Neural progenitor cell (in vitro differentiated cells): ENCODE data around the gene UNC13B. TPM values are rescaled to one million over a fixed set of nuclear protein-coding genes. Genes with fewer than 3 reads are reported as not detected.

Experiments
- DNase-seq: peaks from one replicate; pipeline ENCODE4 v3.0.0-alpha.2; 2016; ENCODE audit warnings: low spot score
- H2AFZ ChIP-seq: fragments of 200-600 bp; sonication (generic); replicated peaks from 2 replicates; pipeline ENCODE4 v1.6.1; 2016; ENCODE audit warnings: antibody characterized with exemption
- H3F3A ChIP-seq: fragments of 200-600 bp; sonication (generic); 2 replicates; pipeline ENCODE4 v1.6.1; 2016; ENCODE audit warnings: antibody characterized with exemption, low read depth
- H3K27ac ChIP-seq: fragments of 200-600 bp; sonication (generic); 2 replicates; pipeline ENCODE4 v1.5.1; 2016; ENCODE audit warnings: mild to moderate bottlenecking
- H3K27me3 ChIP-seq: fragments of 200-600 bp; sonication (generic); 2 replicates; pipeline ENCODE4 v1.6.1; 2016; ENCODE audit warnings: mild to moderate bottlenecking, moderate library complexity
- H3K36me3 ChIP-seq: fragments of 200-600 bp; sonication (generic); 2 replicates; pipeline ENCODE4 v1.5.1; 2016
- H3K4me1 ChIP-seq: fragments of 200-600 bp; sonication (generic); 2 replicates; pipeline ENCODE4 v1.6.1; 2016; ENCODE audit warnings: mixed run types
- H3K4me2 ChIP-seq: fragments of 200-600 bp; sonication (generic); 2 replicates; pipeline ENCODE4 v1.6.1; 2016
- H3K4me3 ChIP-seq: fragments of 200-600 bp; sonication (generic); 2 replicates; pipeline ENCODE4 v1.5.1; 2016
- H3K79me2 ChIP-seq: fragments of 200-600 bp; sonication (generic); 2 replicates; pipeline ENCODE4 v1.6.1; 2016; ENCODE audit warnings: low read depth
- H3K9ac ChIP-seq: fragments of 200-600 bp; sonication (generic); 2 replicates; pipeline ENCODE4 v1.6.1; 2016
- H3K9me3 ChIP-seq: fragments of 200-600 bp; sonication (generic); 2 replicates; pipeline ENCODE4 v1.5.1; 2016; ENCODE audit warnings: low read depth
- H4K20me1 ChIP-seq: fragments of 200-600 bp; sonication (generic); 2 replicates; pipeline ENCODE4 v1.6.1; 2016; ENCODE audit warnings: low read depth
- H3K27ac Mint-ChIP-seq: 3 replicates; pipeline ENCODE4 v1.8.0; 2021; ENCODE audit warnings: mixed read lengths
- H3K27me3 Mint-ChIP-seq: 2 replicates; pipeline ENCODE4 v1.8.0; 2022; ENCODE audit warnings: low read depth, mild to moderate bottlenecking, inconsistent platforms, moderate library complexity, mixed read lengths; ENCODE audit not compliant: insufficient read depth
- H3K36me3 Mint-ChIP-seq: 3 replicates; pipeline ENCODE4 v1.8.0; 2021; ENCODE audit warnings: mixed read lengths
- H3K4me1 Mint-ChIP-seq: 3 replicates; pipeline ENCODE4 v1.8.0; 2021; ENCODE audit warnings: mixed read lengths
- H3K4me3 Mint-ChIP-seq: 3 replicates; pipeline ENCODE4 v1.8.0; 2021; ENCODE audit warnings: mild to moderate bottlenecking, moderate library complexity, mixed read lengths
- H3K9me3 Mint-ChIP-seq: 3 replicates; pipeline ENCODE4 v1.8.0; 2020; ENCODE audit warnings: mixed read lengths
- EZH2 ChIP-seq: fragments of 200-600 bp; sonication (generic); IDR thresholded peaks from 2 replicates; pipeline ENCODE4 v1.6.1; 2017; ENCODE audit warnings: antibody characterized with exemption, mild to moderate bottlenecking, moderate library complexity
- EZH2phosphoT487 ChIP-seq: fragments of 200-600 bp; sonication (generic); IDR thresholded peaks from 2 replicates; pipeline ENCODE4 v1.6.1; 2017; ENCODE audit warnings: antibody characterized with exemption
- total RNA-seq: library from RNA; depleted of rRNA; stranded (reverse); fragments of >200 nt; gene quantifications from 2 replicates; pipeline ENCODE4 v1.2.3, GENCODE V29; 2015; ENCODE audit warnings: low replicate concordance
- TF ChIP-seq, protein P1 (sequence below): fragments of 200-600 bp; sonication (generic); IDR thresholded peaks from 2 replicates; pipeline ENCODE4 v1.5.1; 2017; ENCODE audit warnings: antibody characterized with exemption, mild to moderate bottlenecking

The UNC13B gene
- total RNA-seq, 1 donor from 2014 or later: 40.7 TPM

DNA sequence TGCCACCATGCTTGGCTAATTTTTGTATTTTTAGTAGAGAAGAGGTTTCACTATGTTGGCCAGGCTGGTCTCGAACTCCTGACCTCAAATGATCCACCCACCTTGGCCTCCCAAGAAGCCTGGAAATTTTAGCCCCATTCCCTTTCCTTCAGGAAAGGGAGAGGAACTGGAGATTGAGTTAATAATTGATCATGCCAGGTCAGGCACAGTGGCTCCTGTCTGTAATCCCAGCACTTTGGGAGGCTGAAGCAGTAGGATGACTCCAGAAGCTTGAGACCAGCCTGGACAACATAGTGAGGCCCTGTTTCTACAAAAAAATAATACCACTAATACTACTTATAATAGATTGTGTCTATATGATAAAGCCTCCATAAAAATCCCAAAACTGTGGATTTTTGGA, 124.6 kb downstream of the UNC13B start:
- Histone ChIP-seq H3K4me1 (peaks cover 7% of the 10 kb centered on the region), H3F3A (peaks cover 2% of the 10 kb centered on the region), H3K9ac (no peak overlapping the region), H3K27me3 (no peaks in the 10 kb centered on the region), H3K4me2 (no peak overlapping the region), H3K4me3 (no peak overlapping the region), H3K79me2 (no peaks in the 10 kb centered on the region), H3K36me3 (no peaks in the 10 kb centered on the region), H3K9me3 (no peaks in the 10 kb centered on the region), H3K27ac (no peak overlapping the region), H2AFZ (no peak overlapping the region), H4K20me1 (no peaks in the 10 kb centered on the region)
- Mint-ChIP-seq H3K4me1 (no peaks in the 10 kb centered on the region), H3K4me3 (no peak overlapping the region), H3K27ac (no peak overlapping the region), H3K9me3 (peaks cover 5% of the 10 kb centered on the region), H3K36me3 (no peaks in the 10 kb centered on the region), H3K27me3 (peaks cover 4% of the 10 kb centered on the region)
- TF ChIP-seq EZH2 (no peak), EZH2phosphoT487 (no peak)
- TF ChIP-seq, protein P1, sequence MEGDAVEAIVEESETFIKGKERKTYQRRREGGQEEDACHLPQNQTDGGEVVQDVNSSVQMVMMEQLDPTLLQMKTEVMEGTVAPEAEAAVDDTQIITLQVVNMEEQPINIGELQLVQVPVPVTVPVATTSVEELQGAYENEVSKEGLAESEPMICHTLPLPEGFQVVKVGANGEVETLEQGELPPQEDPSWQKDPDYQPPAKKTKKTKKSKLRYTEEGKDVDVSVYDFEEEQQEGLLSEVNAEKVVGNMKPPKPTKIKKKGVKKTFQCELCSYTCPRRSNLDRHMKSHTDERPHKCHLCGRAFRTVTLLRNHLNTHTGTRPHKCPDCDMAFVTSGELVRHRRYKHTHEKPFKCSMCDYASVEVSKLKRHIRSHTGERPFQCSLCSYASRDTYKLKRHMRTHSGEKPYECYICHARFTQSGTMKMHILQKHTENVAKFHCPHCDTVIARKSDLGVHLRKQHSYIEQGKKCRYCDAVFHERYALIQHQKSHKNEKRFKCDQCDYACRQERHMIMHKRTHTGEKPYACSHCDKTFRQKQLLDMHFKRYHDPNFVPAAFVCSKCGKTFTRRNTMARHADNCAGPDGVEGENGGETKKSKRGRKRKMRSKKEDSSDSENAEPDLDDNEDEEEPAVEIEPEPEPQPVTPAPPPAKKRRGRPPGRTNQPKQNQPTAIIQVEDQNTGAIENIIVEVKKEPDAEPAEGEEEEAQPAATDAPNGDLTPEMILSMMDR: no peak
- no peak for DNase-seq

DNA sequence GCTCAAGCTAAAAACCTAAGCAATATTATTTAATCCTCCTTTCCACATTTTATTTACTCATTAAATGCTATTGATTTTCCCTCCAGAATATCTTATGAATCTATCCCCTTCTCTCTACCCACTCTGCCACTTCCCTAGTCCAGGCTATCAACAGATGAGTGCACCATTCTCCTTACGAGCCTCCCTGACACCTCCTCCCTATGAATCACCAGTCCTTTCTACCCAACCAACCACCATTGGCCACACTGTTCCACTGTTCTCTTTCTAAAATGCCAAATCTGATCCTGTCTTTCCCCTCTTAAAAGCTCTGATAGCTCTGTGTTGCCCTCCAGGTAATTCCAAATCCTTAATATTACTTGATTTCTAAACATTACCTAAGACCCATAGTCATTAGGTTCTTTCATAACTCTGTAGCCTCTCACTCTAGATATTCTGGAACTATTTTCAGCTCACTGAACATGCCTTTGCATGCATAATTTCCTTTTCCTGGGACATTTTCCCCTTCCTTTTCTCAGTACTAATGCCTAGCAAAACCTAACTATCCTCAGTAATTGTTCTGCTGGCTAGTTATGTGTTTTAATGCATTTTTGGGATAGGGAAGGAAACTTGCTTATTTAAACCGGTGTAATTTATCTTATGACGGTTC, 126.3 kb downstream of the UNC13B start:
- Histone ChIP-seq H3K27me3 (no peaks in the 10 kb centered on the region), H3K27ac (no peak overlapping the region), H2AFZ (no peak overlapping the region), H3K4me2 (no peak overlapping the region), H3K36me3 (no peaks in the 10 kb centered on the region), H3F3A (peaks cover 14% of the 10 kb centered on the region), H3K4me1 (peaks cover 24% of the 10 kb centered on the region), H4K20me1 (no peaks in the 10 kb centered on the region), H3K4me3 (no peak overlapping the region), H3K9ac (no peak overlapping the region), H3K79me2 (no peaks in the 10 kb centered on the region), H3K9me3 (no peaks in the 10 kb centered on the region)
- Mint-ChIP-seq H3K4me1 (peaks cover 12% of the 10 kb centered on the region), H3K27ac (no peak overlapping the region), H3K27me3 (peaks cover 4% of the 10 kb centered on the region), H3K9me3 (peaks cover 5% of the 10 kb centered on the region), H3K36me3 (no peaks in the 10 kb centered on the region), H3K4me3 (no peak overlapping the region)
- TF ChIP-seq EZH2 (no peak), EZH2phosphoT487 (no peak)
- TF ChIP-seq, protein P1: no peak
- DNase-seq: no peak

DNA sequence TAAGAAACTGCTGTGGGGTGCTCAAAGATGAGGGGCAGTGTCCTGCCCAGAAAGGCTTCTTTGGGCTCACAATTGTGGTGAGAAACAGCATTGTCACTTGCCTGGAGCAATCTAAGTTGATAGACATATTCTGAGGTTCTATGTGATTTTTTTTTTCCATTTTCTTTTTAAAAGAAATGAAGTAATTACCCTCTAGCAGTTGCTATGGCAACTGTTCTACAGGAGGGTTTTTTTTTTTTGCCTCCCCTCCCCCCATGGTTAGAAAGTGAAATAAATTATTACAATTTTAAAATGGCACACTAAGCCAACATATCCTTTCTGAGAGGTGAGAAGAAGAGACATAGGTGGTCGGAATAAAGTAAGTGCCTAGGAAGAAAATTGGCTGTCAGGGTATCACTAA, 127.0 kb downstream of the UNC13B start:
- H4K20me1 ChIP-seq: no peaks in the 10 kb centered on the region
- no peaks in the 10 kb centered on the region for H3K9me3 ChIP-seq
- H3K27me3 ChIP-seq: no peaks in the 10 kb centered on the region
- H3K27me3 Mint-ChIP-seq: peaks cover 4% of the 10 kb centered on the region
- H3K9me3 Mint-ChIP-seq: peaks cover 5% of the 10 kb centered on the region
- no peak for DNase-seq
- H2AFZ ChIP-seq: no peak overlapping the region
- H3K9ac ChIP-seq: no peak overlapping the region
- no peak overlapping the region for H3K27ac Mint-ChIP-seq
- H3K27ac ChIP-seq: no peak overlapping the region
- no peaks in the 10 kb centered on the region for H3K36me3 Mint-ChIP-seq
- no peak overlapping the region for H3K4me2 ChIP-seq
- no peak overlapping the region for H3K4me3 ChIP-seq
- H3K4me1 Mint-ChIP-seq: peaks cover 18% of the 10 kb centered on the region
- TF ChIP-seq, protein P1: no peak
- TF ChIP-seq EZH2 (no peak), EZH2phosphoT487 (no peak)
- peaks cover 21% of the 10 kb centered on the region for H3F3A ChIP-seq
- H3K4me3 Mint-ChIP-seq: no peak overlapping the region
- peaks cover 31% of the 10 kb centered on the region for H3K4me1 ChIP-seq
- H3K79me2 ChIP-seq: no peaks in the 10 kb centered on the region
- no peaks in the 10 kb centered on the region for H3K36me3 ChIP-seq
